GM21528 (cell line): ENCODE results near the gene B9D2.
A peak's percentile ranks its signal among the peaks of the same experiment; 100 is the strongest.

Source experiments
- ATAC-seq: cut with Tn5 transposase; IDR thresholded peaks from one replicate; pipeline ENCODE4 v1.9.1; 2021; ENCODE audit warnings: mild to moderate bottlenecking, moderate library complexity; ENCODE audit not compliant: unreplicated experiment, low FRiP score

B9D2 gene

DNA sequence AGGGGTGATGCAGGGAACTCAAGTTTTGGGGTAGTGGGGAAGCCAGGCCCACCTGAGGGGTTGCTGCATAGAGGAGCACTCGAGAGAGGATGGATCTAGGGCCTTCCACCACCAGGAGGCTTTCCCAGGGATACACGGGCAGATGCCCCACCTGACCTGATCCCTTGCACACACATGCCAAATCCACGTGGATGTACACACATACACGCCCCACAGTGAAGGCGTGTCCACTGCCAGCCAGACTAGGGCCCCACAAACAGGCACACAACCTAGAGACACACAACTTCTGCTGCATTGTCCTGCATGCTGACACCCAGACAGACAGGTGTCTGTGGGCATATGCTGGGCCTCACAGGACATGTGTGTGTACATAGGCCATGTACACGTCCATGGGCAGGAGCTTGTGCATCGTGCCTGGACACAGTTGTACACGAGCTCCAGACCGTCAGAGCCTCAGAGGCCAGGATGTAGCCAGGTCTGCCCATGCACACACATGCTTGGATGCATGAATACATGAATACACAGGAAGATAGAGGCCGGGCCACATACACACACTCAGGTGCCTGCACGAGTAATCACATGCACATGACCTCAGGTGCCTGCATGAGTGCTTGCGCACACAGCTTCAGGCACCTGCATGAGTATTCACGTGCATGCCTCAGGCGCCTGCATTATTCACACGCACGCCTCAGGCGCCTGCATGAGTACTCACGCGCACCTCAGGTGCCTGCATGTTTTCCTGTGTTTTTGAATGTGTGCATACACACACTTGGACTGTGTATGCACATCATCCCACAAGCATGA lies 45.1 kb downstream of the B9D2 start:
- ATAC-seq = no peak

DNA sequence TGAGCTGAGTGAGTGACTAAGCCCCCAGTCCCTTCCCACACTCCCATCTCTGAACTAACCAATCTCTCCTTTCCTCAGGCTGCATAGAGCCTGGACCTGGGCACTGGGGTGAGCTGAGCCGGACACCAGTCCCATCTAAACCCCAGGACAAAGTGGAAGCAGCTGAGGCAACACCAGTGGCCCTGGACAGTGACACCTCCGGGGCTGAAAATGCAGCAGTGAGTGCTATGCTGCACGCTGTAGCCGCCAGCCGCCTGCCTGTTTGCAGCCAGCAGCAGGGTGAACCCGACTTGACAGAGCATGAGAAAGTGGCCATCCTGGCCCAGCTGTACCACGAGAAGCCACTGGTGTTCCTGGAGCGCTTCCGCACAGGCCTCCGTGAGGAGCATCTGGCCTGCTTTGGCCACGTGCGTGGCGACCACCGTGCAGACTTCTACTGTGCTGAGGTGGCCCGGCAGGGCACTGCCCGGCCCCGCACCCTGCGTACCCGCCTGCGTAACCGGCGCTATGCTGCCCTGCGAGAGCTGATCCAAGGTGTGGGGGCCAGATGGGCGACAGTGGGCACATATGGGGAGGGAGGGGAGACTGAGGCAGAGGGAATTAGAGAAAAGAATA lies 47.5 kb downstream of the B9D2 start:
- ATAC-seq = no peak

DNA sequence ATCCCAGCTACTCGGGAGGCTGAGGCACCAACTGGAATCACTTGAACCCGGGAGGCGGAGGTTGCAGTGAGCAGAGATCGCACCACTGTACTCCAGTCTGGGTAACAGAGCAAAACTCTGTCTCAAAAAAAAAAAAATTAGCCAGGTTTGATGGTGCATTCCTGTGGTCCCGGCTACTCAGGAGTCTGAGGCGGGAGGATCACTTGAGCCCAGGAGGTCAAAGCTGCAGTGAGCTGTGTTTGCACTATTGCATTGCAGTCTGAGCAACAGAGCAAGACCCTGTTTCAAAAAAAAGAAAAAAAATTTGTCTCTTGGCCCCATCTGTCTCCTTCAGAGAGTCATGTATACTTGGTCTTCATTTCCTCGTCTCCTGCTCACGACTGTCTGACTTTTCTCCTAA lies 52.3 kb downstream of the B9D2 start:
- no peak for ATAC-seq

DNA sequence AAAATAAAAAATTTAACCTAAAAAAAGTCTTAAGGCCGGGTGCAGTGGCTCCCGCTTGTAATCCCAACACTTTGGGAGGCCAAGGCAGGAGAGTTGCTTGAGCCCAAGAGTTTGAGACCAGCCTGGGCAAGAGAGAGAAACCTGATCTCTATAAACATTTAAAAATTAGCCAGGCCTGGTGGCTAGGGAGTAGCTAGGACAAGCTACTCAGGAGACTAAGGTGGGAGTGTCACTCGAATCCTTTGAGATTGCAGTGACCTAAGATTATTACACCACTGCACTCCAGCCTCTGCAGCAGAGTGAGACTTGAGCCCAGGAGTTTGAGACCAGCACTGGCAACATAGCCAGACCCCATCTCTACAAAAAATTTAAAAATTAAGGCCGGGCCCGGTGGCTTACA lies 52.9 kb downstream of the B9D2 start:
- no peak for ATAC-seq

DNA sequence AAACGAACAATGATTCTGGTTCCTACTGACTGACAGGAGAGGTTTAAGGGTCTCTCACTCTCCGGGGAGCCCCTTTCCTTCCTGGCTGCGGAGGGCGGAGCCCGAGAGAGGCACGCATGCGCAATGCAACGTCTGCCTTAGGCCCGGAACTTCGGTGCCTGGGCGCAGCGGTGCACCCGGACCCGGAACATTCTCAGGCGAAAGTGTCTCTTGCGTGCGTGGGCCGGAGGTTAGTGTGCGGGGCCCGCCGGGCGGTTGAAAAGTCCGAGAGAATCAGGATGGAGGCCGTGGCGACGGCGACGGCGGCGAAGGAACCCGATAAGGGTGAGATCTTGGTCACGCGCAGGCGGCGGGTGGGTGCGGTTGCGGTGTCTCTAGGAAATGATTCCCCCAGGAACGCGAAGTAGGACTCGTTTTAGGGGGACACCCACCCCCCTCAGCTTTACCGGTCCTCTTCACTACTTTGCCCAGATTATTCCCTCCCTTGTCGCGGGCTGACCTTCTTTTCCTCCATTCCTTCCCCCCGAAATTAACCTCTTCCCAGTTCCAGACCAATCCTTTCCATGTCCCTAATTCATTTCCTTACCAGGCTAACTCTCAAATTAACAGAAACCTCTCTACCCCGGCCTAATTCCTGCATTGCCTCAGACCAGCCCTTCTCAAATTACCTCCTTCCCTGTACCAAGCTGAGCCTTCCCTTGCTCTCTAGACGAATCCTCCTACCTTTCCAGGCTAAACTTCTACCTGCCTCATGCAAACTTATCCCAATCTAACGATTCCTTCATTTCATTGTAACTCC lies 53.7 kb downstream of the B9D2 start, which contains the start of gene CCDC97:
Gene CCDC97, plus strand, starts transcription at position 140 of the 799 bp plus-strand sequence. Its CDS starts 139 bp downstream, at position 279.
- ATAC-seq = peak; percentile 49

DNA sequence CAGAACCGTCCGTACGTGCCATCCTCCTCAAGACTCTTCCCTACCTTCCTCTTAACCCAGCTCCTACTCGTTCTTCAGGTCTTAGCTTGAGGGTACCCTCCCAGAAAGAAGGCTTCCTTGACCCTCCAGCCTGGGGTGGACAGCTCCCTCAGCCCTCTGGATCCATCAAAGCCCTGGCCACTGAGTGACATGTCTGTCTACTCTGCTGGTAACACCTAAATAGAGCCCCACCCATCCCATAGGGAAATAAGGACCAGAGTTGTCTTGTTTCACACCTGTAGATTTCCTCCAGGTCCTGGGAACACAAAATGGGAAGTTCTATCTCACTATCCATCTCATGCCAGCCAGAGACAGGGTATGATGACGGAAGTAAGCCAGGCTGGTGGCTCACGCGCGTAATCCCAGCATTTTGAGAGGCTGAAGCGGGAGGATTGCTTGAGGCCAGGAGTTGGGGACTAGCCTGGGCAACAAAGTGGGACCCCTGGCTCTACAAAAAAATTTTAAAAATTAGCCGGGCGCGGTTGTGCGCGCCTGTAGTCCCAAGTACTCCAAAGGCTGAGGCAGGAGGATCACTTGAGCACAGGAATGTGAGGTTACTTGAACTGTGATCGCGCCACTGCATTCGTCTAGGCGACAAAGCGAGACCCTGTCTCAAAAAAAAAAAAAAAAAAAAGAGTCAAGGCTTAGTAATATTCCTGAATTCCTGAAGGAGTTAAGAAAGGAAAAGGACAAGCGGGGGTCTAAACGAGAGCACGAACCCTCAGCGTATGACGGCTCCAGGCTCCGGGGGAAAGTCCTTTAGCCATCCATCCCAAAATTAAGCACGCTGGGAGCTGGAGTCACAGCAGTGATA lies 54.5 kb downstream of the B9D2 start:
- no peak for ATAC-seq

DNA sequence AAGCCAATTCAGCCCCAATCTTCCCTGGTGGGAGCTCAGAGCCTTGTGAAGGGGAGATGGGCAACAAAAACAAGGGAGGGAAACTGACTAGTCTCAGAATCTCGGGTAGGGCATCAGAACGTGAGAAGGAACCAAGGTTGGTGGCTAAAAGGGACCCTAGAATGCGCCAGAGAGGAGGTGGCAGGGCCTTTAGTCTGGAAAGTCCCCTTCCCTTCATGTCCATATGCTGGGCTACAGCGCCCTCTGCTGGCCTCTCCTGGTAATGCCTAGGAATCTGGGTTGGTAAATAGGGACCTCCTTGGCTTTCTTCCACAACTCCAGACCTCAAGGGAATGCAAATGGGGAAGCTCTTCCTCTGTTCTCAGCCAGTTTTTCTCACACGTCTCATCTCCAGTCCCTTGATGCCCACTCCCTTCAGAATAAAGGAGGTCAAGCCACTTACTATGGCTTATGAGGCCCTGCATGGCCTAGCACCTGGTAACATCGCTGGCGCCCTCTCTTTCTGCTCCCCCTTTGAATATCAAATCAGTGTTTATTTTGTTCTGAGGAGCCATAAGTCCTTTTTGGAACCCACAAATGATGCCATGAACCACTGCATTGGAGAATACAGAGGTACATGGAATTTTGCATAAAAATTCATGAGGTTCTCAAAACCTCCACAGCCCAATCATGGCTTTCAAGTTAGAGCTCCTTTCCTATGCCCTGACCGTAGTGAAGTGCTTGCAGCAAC lies 55.3 kb downstream of the B9D2 start:
- peak; percentile 44 for ATAC-seq

DNA sequence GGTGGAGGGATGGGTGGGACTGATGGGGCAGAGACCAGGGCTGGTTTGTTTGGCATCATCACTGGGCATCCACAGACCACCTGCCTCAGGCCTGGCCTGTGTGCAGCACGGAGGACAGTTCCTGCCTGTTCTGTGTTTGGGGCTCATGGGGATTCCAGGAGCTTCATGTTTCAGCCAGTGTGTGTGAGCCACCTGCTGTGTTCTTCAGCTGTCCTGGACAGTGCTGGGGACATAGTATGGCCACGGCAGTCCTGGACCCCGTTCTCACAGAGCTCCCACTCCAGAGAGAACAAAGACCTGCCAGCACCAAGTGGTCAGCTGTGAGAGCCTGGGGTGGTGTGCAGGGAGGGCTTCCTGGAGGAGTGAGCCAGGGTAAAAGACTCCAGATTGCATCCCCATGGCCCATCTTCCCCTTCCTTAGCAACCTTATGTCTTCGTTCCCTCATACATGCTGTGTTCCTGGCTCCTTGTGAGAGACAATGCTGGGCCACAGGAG lies 55.9 kb downstream of the B9D2 start:
- no peak for ATAC-seq

DNA sequence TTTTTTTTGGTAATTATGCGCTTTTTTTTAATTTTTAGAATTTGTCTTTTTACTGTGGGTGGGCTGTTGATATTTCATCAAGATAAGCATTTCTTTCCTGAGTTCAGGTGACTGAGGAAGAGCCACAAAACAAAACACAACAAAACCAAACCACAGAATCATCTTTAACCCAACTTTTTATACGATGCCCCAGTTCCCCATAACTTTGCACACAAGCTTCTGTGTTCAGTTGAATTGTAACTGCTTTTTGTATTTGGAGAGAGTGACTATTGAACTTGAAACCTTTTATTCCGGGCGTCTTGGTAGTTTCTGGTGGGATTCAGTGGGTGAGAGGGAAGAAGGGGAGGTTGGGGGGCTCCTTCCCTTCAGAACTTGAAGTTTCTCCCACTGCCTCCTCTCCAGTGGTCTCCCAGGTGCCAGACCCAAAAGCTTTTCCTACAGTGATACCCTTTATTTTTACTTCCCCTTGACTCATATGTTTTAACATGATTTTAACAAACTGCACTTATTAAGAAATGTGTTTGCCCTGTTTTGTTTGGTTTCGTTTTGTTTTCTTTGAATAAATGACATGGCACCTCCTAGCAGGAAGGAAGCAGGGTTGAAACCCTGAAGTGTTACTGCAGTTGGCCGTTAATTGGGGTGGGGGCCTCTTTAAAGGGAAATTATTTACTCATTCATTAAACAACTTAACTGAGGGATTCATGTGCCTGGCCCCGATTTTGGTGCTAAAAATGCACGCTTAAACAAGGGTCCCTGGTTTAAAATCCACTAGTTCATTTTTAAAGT lies 56.7 kb downstream of the B9D2 start:
- no peak for ATAC-seq

DNA sequence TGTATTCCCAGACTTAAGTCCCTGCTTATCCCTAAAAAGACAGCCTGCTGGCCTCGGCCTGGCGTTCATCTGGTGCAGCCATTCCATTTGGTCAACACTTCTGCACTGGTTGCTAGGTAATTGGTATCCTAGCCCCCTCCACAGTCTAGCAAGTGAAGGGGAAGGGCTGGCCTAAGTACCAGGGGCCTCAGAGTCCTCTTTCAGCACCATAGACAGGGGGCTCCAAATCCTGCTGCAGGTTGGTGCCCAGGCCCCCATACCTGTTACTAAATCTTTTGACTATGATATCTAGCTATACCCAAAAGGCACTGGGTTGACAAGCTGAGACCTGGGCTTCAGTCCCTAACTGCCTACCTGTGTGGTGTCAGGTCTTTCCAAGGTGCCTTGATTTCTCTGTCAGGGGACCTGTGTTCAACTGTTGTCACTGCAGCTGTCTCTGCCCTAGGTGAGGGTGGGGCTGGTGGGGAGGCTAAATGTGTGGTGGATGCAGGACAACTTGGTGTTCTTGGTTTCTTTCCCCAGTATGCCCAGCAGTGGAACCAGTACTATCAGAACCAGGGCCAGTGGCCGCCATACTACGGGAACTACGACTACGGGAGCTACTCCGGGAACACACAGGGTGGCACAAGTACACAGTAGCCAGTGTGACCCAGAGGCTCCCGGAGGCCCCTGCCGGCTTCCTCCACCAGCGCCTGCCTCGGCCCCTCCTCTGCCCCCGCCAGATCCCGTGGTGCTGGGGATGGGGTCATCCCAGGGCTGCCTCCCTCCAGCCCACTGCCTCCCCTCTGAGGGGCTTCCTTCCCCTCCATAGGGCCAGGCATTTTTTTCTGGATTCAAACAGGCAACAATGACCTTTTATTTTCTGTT lies 57.8 kb downstream of the B9D2 start:
- ATAC-seq = no peak

DNA sequence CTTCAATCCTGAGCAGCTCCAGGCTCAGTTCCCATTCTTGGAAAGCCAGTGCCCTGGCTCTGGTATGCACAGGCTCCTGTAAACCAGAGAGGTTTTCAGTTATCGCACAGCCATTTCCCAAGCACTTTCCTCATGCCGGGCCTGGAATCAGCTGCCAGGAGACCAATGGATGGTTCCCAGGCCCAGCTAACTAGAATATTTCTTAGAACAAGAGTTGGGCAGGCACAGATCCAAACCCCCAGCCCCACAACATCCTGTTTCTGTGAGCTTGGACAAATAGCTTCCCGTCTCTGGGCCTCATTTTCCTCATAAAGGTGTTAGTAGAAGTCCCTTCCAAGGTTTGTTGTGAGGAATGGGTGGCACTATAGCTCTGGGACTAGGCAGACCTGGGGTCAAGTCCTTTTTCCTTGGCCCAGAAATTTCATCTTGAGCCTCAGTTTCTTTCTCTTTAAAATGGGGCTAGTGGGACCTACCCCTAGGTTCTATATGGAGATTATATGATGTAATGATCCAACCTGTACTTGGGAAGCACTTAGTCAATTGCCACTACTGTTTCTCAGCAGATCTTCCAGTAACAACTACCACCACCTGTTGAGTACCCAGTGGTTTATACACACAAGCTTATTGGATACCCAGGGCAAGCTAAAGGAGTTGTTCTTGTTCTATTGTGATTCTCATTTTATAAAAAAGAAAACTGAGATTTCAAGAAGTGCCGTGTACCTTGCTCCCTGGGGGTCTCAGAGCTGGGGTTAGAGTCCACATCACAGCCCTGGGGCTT lies 59.1 kb downstream of the B9D2 start:
- ATAC-seq = no peak
